ENCODE data around the gene DOK4.
"Not testable (repeated sequence)": the region's sequence is repeated elsewhere in the genome, so short reads cannot be mapped to it uniquely, and the experiment has no call there.

Gene DOK4

DNA sequence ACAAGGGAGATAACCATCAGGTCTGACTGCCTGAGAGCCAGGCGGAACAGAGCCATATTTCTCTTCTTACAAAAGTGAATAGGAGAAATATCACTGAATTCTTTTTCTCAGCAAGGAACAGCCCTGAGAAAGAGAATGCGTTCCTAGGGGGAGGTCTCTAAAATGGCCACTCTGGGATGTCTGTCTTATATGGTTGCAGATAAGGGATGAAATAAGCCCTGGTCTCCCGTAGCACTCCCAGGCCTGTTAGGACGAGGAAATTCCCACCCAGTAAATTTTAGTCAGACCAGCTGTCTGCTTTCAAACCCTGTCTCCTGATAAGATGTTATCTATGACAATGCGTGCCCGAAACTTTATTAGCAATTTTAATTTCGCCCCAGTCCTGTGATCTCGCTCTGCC, 46.3 kb downstream of the DOK4 start:
- not testable (repeated sequence) for DNase-seq

GRCh38 chr16:57435838-57436237, 50.5 kb downstream of the DOK4 start:
- DNase-seq, result no peak

- no peak for DNase-seq
Observed at GRCh38 chr16:57434003-57434402, 52.3 kb downstream of the DOK4 start.

DNA sequence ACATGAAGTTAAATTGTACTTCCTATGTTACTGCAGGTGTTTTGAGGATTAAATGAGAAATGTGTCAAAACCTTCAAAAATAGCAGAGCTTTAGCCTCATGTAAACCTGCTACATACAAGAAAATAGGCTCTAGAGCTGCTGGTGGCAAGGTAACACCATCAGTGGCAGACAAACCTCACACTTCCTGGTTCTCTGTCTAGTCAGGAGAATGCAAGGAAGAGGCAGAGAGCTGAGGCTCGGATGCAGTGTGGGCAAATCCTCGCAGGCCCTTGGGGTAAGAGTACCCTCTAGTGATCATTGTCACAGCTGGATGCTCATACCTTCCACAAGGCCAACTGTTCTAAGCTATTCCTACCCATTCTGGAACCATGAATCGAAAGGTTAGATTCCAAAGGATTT, 53.3 kb downstream of the DOK4 start:
- DNase-seq, result no peak

- no peak for DNase-seq
Observed at GRCh38 chr16:57432505-57432904, 53.8 kb downstream of the DOK4 start.

DNA sequence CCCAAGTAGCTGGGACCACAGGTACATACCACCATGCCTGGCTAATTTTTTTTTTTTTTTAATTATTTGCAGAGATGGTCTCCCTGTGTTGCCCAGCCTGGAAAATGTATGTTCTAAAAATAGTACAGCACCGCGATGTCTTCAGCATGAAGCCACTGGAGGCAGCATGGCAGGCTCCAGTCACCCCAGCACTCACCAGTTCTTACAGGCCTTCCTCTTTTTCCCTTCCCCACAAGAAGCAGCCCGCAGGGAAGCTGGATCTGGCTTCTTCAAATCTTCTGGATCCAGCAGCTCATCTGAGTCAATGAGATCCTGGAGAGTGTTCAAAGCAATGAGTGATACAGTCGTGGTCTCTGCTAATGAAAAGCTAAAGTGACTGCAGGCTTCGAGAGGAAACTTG, 55.3 kb downstream of the DOK4 start:
- no peak for DNase-seq

DNA sequence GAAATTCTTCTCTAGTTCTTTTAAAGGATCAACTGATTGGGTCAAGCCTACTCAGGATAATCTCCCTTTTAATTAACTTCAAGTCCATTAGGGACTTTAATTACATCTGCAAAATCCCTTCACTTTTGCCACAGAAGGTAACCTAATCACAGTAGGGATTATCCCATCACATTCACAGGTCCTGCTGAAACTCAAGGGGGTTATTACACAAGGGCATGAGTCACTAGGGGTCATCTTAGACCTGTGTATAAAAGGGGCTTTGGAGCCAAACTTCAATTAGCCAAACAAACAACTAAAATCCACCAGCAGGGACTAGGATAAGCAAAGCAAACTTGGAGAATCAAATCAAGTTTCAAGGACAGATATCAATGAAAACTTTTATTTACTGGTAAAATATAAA, 58.5 kb downstream of the DOK4 start:
- DNase-seq, result no peak

DNA sequence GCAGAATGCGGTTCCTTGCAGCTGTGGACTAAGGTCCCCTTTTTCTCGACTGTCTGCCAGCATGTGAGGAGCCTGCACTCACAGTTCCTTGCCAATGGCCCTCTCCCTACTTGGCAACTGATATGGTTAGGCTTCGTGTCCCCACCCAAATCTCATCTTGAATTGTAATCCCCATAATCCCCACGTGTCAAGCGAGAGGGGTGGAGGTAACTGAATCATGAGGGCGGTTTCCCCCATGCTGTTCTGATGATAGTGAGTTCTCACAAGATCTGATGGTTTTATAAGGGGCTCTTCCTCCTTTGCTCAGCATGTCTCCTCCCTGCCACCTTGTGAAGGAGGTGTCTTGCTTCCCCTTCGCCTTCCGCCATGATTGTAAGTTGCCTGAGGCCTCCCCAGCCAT, 59.0 kb downstream of the DOK4 start:
- DNase-seq, result no peak

- no peak for DNase-seq
Observed at GRCh38 chr16:57426356-57426755, 59.9 kb downstream of the DOK4 start.

GRCh38 chr16:57424583-57424982, 61.7 kb downstream of the DOK4 start:
- no peak for DNase-seq

DNA sequence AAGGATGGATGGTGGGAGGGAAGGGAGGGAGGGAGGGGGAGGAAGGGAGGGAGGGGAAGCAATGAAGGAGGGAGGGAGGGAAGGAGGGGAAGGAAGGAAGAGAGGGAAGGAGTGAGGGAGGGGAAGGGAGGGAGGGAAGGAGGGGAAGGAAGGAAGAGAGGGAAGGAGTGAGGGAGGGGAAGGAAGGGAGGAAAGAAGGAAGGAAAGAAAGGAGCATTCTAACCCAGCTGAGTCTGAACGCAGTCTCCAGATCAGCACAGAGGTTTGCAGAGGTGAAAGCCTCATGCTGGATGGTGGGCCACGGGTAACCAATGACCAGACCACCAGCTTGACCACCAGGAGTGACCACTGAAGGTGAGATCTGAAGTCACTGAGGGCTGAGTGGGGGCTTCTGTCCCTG, 63.1 kb downstream of the DOK4 start:
- no peak for DNase-seq

- no peak for DNase-seq
Observed at GRCh38 chr16:57422026-57422944, 64.0 kb downstream of the DOK4 start.

Data from activated CD4-positive, alpha-beta T cell treated with anti-CD3 and anti-CD28 coated beads, Interleukin-10, Interleukin-2, amounts not matched to agents 100 ng/mL and 50 ng/mL, durations not matched to agents 16 hours and 8 hours (primary cell).